GM21737 (cell line): ENCODE results near the gene SEC14L6.

Experiments
- ATAC-seq: cut with Tn5 transposase; IDR thresholded peaks from one replicate; pipeline ENCODE4 v1.9.1; 2021; ENCODE audit warnings: mild to moderate bottlenecking, moderate library complexity; ENCODE audit not compliant: unreplicated experiment

Gene SEC14L6

GRCh38 chr22:30538280-30538679, 8.3 kb downstream of the SEC14L6 start:
- ATAC-seq = no peak

- ATAC-seq = no peak
Measured at GRCh38 chr22:30537083-30537731, 9.3 kb downstream of the SEC14L6 start.

DNA sequence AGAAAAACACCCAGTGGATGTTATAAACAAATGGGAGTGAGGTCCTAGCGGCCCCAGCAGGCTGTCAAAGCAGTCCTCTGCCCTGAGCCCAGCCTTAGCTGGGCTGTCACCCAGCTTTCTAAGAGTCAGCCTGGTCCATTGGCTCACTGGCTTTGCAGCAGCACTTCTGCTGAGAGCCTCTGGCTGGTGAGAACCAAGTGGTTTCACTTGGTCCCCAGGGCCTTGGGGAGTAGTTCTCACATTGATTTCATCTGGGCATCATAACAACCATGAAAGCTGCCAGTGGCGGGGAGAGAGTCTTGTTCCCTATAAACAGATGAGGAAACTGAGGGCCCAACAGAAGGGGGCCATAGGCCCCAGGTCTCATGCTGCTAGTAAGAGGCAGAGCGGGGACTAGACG, 11.4 kb downstream of the SEC14L6 start:
- no peak for ATAC-seq

DNA sequence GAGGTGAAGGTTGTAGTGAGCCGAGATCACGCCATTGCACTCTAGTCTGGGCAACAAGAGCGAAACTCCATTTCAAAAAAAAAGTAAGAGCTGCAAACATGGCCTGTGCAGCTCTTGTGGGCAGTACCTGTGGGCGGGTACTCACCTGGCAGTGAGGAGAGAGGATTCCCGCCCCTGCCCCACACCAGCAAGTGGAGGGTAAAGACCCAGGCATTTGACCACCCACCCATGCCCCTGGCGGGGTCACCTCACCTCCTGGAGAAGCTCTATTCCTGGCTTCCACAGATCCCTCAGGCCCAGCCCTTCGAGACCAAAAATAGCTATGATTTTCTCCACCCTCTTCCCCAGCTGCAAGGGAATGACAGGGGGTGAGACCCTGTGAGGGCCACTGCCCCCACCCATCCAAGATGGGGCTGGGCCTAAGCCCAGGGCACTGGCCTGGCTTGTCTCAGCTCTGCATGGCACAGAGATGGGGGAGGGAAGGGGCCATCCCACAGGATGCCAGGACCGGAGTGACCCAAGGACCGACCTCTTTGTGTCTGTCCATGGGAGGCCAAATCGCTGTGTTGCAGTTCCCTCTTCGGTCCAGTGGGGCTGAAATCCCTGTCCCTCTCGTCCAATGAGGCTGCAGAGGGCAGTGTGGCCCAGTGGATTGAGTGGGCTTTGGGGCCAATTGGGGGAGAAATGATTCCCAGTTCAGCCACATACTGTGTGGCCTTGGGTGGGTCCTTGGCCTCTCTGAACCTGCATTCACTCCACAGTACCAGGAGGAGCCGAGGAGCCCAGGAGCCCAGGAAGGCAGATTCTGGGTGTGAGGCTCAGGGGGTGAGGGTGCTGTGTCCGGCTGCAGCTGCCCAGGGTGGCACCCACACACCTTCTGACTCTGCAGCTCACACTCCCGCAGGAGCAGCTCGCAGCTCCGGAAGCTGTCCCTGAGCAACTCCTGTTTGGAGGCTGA, 14.6 kb downstream of the SEC14L6 start:
- ATAC-seq = no peak

DNA sequence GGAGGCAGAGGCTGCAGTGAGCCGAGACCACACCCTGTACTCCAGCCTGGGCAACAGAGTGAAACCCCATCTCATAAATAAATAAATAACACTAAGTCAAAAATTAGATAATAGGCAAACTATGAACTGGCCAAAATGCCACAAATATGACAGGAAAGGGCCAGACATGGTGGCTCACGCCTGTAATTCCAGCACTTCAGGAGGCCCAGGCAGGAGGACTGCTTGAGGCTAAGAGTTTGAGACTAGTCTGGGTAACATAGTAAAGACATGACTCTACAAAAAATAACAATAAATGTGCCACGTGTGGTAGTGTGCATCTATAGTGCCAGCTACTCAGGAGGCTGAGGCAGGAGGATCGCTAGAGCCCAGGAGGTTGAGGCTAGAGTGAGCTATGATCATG, 19.9 kb downstream of the SEC14L6 start:
- no peak for ATAC-seq

- ATAC-seq = no peak
Measured at GRCh38 chr22:30523646-30524489, 22.7 kb downstream of the SEC14L6 start.

GRCh38 chr22:30521368-30522156, 25.0 kb downstream of the SEC14L6 start:
- no peak for ATAC-seq

- no peak for ATAC-seq
Measured at GRCh38 chr22:30519842-30520425, 26.6 kb downstream of the SEC14L6 start.

DNA sequence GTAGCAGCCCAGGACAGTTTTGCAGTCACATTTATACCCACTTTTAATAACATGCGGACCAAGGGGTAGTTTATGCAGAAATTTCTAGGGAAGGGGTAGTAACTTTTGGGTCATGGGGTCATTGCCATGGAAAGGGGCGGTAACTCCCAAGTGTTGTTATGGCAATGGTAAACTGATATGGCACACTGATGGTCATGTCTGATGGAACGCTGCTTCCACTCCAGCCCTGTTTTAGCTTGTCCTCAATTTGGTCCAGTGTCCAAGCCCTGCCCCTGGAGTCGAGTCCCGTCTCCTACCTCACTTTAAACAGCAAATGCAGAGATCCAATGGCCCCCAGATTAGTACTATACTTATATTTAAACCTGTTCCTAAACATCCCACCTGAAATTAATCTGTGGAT, 29.8 kb downstream of the SEC14L6 start:
- ATAC-seq = no peak

DNA sequence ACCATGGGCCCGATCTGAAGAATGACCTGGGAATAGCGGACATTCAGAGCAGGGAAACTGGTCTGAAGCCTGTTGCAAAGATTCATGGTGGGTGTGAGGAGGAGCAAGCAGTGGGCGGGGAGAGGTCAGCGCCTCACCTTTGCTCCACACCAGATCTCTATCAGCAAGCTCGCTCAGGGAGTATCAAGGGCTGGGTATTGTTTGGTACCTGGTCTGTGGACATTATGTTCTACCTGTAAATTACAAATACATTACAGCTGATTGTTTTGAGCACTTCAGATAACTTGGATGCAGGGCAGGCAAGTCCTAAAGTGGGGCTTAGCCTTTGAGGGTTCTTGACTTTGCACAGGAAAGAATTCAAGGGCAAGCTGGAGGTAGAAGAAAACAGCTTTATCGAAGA, 30.3 kb downstream of the SEC14L6 start:
- ATAC-seq = no peak

DNA sequence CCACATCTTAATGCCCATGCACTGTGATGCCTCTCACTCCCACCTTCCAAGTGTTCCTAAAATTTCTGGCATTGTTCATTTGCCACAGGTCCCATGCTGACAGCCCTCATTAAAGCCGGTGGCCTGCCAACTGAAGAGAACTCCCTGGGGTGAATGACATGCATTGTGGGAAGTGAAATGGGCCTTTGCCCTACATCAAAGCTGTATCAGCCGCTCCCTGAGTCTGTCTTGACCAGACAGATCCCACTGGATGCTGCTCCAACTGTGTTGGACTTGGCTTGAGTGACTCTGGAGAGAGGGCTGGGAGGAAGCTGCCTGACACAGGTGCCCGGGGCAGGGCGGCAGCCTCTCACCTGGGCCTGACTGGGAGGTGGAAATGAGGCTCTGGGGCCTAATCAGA, 32.3 kb downstream of the SEC14L6 start:
- ATAC-seq = no peak

GRCh38 chr22:30513462-30513861, 33.1 kb downstream of the SEC14L6 start:
- no peak for ATAC-seq

GRCh38 chr22:30511911-30512310, 34.6 kb downstream of the SEC14L6 start:
- no peak for ATAC-seq

- no peak for ATAC-seq
Measured at GRCh38 chr22:30511109-30511508, 35.4 kb downstream of the SEC14L6 start.

DNA sequence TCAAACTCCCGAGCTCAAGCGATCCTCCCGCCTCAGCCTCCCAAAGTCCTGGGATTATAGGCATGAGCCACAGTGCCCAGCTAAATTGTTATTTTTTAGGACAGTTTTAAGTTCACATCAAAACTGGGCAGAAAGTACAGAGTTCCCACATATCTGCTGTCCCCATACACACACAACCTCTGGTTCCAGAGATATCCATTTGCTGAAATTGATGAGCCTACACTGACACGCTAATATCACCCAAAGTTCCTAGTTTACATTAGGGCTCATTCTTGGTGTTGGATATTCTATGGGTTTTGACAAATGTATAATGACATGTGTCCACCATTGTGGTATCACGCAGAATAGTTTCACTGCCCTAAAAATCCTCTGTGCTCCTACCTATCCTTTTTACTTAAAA, 38.3 kb downstream of the SEC14L6 start:
- no peak for ATAC-seq

GRCh38 chr22:30507670-30508069, 38.9 kb downstream of the SEC14L6 start:
- ATAC-seq = no peak

- no peak for ATAC-seq
Measured at GRCh38 chr22:30506507-30506968, 40.0 kb downstream of the SEC14L6 start.

- ATAC-seq = no peak
Measured at GRCh38 chr22:30503551-30503950, 43.0 kb downstream of the SEC14L6 start.

DNA sequence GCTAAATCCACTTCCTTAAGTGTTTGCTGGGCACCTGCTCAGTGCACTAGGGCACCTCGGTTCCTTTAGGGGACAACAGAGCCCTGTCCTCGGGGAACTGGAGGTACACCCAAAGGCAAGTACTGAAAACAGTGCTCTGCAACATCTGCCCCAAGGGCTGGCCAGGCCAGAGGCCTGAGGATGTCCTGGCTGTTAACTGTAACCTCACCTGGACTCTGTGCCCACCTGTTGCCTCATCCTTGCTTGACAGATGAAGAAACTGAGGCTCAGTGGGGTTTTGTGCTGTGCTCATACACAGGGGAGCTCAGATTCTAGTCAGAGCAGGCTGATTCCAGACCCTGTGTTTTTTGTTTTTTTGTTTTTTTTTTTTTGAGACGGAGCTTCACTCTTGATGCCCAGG, 43.6 kb downstream of the SEC14L6 start:
- no peak for ATAC-seq

- no peak for ATAC-seq
Measured at GRCh38 chr22:30502153-30502552, 44.4 kb downstream of the SEC14L6 start.
